Raji (cell line): Measurements from ENCODE around the gene C2CD4A.

ENCODE experiments used
- POLR2A ChIP-seq: IDR thresholded peaks from 2 replicates; pipeline ENCODE4 v1.6.1; 2011; ENCODE audit warnings: low read depth, low read length, control low read depth; ENCODE audit not compliant: insufficient read depth

The C2CD4A gene

DNA sequence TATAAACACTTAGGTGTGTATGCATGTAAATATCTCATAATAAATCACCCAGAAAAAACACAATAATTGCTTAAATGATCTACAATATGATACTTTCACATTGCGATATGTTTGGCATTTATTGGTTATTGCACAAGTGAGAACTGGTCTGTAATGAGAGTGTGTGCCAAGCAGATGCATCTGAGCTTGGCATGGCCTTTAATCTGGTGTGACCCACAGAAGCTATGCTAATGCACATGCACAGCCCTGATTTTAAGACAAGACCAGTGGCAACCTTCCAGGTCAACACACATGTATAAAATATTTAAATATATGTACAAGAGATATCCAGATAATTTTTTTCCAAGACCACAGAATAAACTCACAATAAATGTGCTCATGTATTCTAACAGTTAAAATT is 42.7 kb downstream of the C2CD4A start:
- no peak for TF ChIP-seq POLR2A

DNA sequence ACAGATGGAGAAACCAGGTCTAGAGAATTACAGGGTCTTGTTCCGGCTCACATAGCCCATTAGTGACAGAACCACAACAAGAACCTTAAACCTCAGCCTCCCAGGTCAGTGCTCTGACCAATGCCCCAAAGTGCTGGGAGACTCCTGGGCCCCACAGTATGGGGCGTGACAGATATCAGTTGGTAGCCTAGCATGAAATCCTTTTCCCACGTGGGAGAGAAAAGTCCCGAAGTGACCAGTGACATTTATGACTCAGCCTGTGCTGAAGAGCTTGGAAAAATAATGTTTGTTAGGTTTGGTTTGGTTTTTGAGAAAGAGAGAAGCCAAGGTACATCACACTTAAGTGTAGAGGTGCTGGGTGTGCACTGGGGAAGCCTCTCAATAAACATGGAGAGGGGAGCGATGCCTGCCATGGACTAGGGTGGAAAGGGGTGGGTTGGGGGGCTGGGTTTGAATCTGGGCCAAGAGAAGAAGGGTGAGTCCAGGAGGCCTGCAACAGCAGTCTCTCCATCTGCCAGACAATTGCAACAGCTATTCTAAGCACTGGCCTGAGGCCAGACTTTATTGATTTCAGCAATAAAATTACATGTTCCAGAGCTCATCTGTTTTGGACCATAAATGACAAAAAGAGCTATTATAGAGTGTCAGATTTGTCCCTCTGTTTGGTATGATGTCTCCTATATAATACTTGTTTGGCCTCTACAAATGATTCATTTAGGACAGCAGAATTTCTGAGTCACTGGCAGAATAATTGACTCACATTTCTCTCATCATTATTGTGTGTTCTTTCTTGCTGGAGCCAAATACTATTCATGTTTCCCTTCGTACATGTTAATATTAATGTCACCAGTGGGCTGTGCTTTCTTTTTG is 43.4 kb downstream of the C2CD4A start:
- TF ChIP-seq POLR2A = no peak

DNA sequence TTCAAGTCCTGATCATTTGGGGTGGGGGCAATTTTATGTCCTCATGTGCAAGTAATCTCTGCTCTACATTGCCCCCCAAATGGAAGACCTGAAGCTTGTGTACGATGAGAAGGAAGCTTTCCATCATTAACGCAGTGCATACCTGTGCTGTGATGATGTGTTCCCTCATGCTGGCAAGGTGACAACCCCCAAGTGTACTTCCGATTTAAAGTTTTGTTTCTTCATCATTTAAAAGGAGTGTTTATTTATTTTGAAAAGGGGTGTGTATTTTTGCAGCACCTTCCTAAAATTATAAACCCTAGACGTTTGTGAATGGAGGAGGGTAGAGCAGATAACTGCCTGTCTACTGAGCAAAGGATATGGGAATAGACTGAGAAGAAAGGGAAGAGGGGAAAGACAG is 45.3 kb downstream of the C2CD4A start:
- TF ChIP-seq POLR2A = no peak

DNA sequence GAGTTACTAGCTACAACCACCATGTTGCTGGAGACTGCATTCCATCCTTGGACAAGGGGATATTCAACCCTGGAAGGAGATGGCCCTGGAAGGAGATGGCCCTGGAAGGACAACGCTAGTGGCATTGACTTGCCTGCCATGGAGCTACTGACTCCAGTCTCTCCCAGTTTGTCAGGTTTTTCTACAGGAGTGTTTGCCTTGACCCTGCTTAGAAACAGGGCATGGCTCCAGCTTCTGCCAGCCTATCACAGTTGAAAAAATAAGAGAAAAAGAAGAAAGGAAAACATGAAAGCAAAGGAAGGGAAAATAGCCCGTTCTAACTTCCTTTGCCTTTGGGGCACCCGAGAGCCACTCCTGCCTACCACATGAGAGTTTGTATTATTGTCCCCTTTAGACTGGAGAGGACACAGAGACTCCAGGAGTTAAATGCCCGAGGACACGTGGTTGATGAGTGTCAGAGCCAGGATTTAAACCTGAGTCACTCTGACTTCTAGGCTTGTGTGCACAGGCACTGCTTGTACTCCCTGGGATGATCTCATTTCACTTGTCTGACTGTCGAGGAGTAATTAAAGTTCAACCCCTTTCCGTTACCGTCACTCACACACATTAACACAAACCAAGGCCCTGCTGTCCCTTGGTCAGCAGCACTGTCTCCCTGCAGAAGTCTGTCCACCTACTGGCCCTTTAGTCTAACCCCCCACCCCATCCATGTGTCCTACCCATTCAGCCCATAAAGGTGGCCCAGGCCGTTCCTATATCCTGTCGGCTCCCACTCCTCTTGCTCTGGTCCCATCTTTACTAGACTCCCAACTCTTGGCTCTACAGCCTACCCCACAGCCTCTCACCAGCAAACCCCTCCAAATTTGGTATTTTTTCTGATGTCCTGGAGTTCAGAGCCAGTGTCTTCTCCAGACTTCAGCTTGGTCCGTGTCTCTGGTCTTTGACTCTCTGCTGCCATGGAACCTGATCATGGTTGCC is 46.1 kb downstream of the C2CD4A start:
- TF ChIP-seq POLR2A = no peak

DNA sequence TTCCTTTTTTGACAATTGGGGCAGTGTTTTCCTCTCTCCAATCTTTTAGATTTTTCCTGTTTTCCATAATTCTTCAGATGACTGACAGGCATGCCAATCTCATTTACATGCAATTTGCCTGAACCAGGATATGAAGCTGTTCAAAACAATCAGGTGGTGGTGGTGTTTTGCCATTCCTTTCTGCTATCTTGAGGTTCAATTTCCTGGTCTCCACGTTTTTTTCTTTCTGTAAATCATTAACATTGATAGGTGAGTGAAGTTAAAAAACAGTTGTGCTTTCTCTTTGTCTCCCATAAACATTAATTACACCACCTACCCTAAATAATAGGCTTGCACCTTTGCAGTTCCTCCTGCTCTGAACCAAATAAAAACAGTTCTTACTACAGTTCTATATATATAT is 49.1 kb downstream of the C2CD4A start:
- no peak for TF ChIP-seq POLR2A

DNA sequence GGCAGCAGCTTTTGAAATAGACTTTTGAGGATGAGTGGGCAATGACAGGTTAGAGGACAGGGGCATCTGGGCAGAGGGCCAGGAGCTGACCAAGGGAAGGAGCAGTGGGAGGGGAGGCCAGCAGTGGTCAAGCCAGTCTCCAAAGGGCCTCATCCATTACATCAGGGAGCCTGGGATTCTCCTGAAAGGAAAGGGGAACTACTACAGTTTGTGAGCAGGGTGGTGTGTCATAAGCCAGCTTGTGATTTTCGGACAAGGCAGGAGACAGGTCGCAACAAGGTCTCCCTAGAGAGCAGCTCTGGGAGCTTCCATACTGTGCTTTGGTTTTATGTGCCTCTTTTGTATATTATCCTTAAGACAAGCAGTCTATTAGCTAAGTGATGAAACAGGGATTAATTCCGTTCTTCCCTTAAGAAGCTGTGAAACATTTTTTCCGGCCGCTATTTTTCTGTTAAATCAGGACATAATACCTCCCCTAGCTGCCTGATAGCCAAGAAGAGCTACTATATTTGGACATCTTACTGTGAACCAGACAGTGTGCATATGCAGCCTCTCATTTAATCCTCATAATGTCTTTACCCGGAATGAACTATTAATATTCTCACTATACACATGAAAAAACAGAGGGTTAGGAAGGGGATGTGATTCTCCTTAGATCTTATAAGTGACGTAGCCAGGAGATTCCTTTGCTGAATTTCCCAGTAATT is 51.9 kb downstream of the C2CD4A start:
- no peak for TF ChIP-seq POLR2A

DNA sequence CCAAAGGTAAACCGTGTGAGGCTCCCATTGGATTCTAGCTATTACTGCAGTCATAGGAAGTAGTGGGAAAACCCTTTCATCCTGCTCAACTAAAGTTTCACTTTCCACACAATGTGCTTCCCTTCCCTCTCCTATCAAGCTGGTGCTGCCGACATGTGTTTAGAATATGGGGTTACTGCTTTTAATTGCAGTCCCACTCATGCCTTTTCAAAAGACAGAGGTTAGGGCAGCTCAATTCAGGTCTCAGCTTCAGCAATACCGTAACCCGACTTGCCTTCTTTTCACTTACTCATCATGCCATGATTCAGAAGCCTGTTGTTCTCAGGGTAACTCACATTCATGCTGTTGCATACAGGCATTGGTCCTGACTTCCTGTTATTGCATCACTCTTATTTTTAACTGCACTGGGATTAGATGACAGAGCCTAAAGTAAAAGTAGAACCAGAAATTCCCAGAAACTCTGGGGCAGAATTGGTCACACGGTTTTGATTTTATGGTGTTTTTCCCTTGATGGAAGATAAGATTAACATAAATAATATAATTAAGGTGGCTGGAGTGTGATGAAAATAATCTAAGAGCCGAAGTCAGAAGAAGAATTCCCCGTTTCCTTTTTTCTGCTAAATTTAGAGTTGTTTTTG is 52.6 kb downstream of the C2CD4A start:
- no peak for TF ChIP-seq POLR2A

DNA sequence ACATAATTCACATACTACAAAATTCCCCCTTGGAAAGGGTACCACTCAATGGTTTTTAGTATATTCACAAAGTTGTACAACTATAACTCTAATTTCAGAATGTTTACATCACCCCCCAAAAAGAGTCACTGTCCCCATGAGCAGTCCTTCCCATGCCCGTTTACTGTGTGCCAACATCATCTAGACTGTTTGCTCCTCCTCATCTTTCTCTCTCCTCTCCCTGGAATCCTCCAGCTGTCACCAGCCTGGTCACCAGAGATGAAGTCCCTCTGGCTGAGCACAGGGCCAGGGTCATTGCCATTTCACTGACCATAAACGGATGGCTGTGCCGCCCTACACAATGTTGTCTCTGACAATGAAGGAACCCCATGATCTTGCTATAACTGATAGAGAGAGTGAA is 53.1 kb downstream of the C2CD4A start:
- TF ChIP-seq POLR2A = no peak
